PC-3 (cell line): Measurements from ENCODE around the gene GLMN.

Experiments used
- CTCF ChIP-seq: fragments of 300-600 bp; sonication (generic); conservative IDR thresholded peaks from 2 replicates; pipeline ENCODE4 v1.5.1; 2017; ENCODE audit warnings: antibody characterized with exemption, low read depth, mild to moderate bottlenecking, low read length
- EZH2 ChIP-seq: fragments of 300-600 bp; sonication (generic); IDR thresholded peaks from one replicate; pipeline ENCODE4 v1.6.1; 2017; ENCODE audit warnings: antibody characterized with exemption, mild to moderate bottlenecking, low read length; ENCODE audit not compliant: unreplicated experiment
- EZH2phosphoT487 ChIP-seq: fragments of 300-600 bp; sonication (generic); IDR thresholded peaks from 2 replicates; pipeline ENCODE4 v1.6.1; 2018; ENCODE audit warnings: mild to moderate bottlenecking, antibody characterized with exemption, low read length, borderline replicate concordance

GRCh38 chr1:92317836-92318493 lies 19.2 kb upstream of the GLMN start:
- TF ChIP-seq CTCF (no peak), EZH2phosphoT487 (no peak), EZH2 (no peak)
